SW480 (cell line): ENCODE measurements around the gene LCN2.
"Not testable (repeated sequence)": the region's sequence is repeated elsewhere in the genome, so short reads cannot be mapped to it uniquely, and the experiment has no call there.

Experiments used
- DNase-seq: peaks from one replicate; pipeline ENCODE4 v3.0.0-alpha.2; 2016; ENCODE audit warnings: low spot score

LCN2 gene

DNA sequence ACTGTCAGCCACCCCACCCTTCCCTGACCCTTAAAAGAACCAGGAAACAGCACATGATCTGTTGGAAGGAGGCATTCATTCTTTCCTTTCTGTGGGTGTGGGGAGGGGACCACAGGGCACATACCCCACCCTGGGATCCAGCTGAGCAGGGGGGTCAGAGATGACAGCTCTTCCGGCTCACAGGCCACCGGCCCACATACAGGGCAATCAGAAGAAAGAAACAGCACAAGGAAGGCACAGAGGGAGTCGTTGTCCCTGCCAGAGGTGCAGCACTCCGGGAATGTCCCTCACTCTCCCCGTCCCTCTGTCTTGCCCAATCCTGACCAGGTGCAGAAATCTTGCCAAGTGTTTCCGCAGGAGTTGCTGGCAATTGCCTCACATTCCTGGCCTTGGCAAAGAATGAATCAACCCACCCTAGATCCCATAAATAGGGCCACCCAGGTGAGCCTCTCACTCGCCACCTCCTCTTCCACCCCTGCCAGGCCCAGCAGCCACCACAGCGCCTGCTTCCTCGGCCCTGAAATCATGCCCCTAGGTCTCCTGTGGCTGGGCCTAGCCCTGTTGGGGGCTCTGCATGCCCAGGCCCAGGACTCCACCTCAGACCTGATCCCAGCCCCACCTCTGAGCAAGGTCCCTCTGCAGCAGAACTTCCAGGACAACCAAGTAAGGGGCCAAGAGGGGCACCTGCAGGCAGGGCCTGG lies at the start of gene LCN2:
TSS of gene LCN2 (plus strand) at position 453 of the 701 bp plus-strand sequence. CDS start at position 526, 73 bp downstream.
- DNase-seq = peak; percentile 88

DNA sequence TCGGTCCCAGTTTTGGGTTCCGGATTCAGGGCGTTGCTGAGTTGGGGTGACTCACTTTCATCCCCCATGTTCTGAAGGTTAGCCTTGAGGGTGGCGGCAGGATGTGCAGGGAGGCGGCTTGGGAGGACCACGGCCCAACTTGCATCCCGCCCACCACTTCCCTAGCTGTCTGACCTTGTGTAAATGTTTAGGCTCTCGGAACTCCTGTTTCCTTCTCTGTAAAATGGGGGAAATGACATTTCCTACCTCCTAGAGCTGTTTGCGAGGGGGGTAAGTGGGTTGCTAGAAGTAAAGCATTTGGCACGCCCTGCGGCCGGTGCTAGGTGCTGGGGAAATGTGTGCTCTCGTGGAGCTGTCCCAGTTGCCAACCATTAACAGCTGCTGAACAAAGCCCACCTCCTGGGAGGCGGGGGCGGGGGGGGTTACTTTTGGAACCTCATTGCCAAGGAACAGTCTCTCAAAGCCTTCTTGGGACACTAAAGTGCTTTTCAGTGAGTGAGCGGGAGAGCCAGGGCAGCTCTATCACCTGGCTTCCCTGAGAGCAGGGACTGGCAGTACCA lies 49.2 kb upstream of the LCN2 start:
- no peak for DNase-seq

DNA sequence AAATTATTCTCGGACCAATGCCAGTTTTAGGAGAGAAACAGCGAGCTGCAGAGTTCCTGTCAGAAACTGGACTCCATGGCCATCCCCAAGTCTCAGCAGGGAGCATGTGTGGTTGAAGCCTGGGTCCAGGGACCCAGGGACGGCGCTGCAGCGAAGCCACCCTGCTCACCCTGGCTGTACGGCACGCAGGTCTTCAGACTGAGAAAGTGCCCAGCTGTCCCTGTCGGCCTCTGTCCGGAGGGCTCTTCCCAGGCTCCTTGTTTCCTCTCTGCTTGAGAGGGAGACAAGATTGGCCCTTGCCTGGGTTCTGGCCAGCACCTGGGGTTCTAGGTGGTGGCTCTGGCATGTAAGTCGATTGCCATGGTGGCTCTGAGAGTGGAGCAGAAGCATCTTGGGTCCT lies 48.7 kb upstream of the LCN2 start:
- DNase-seq = no peak

DNA sequence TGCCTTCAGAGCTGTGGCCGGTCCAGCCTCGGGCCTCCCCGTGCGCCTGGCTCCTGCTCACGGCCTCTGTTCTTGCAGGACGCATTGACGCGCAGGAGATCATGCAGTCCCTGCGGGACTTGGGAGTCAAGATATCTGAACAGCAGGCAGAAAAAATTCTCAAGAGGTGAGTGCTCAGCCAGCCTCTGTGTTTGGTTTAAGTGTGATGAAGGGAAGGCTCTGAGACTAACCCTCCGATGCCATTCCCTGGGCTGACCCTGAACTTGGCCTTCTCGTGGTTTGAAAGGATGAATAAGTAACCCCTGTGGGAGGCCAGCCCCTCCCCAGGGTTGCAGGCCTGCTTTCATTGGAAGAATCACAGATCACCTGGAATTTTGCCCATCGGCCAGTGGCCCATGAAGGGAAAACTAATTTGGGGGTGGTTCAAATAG lies 48.0 kb upstream of the LCN2 start:
- DNase-seq = no peak

DNA sequence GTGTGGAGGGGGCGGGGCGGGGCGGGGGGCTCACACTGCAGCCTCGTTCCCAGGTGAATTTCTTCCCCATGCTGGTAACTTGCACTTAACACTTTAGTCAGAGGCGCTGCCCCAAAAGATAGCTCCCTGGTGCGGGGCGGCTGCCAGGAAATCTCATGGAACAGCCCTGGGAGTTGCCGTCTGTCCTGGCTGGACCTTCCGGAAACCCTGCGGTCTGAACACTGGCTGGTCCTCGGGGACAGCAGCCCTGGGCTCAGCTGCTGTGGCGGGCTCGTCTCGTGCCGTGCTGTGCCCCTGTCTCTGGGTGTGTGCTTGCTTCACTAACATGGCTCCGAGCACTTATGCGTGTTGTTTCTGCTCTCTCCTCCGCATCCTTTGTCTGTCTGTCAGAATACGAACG lies 47.6 kb upstream of the LCN2 start:
- no peak for DNase-seq

DNA sequence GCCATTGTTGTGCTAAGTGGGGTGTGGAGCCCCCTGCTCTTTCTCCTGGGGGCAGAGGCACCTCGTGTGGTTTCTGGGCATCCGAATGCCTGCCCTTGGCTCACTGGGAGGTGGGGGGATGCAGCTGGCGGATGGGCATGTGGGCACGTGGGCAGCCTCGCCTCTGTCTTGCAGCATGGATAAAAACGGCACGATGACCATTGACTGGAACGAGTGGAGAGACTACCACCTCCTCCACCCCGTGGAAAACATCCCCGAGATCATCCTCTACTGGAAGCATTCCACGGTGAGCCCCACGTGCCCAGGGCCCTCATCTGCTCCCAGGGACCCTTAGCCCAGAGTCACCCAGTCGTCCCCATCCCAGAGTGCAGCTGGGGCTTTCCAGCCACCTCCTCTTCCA lies 47.1 kb upstream of the LCN2 start:
- no peak for DNase-seq

DNA sequence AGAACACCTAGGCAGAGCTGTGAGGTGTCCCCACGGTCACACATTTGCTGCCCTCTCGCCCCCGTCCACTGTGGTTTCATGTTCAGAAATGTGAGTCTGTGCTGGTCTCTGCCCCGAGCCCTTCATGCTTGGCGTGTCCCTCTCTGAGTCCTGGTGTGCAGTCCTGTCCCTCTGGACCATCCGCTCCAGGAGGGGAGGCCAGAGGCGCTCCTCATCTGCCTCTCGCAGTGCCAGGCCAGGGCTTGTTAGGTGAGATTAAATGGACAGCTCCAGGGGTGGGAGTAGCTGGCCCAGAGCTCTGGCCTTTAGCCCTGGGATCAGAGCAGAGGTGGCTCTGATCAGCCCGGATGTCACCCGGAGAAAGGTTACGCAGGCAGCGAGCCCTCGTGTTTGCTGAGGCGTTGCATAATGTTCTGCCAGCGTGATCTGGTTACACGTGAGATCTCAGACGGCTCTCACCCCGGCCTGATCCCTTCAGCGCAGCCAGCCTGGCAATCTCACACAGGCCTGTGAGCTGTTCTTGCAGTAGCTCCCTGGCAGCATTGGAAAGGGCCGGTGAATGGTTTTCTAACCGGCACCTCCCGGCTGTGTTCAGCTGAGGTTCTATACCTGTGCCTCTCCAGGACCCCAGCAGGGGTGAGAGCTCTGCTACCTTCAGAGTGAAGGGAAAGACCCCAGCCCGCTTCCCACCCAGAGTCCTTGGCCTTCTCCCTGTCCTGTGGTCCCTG lies 46.2 kb upstream of the LCN2 start:
- DNase-seq = no peak

DNA sequence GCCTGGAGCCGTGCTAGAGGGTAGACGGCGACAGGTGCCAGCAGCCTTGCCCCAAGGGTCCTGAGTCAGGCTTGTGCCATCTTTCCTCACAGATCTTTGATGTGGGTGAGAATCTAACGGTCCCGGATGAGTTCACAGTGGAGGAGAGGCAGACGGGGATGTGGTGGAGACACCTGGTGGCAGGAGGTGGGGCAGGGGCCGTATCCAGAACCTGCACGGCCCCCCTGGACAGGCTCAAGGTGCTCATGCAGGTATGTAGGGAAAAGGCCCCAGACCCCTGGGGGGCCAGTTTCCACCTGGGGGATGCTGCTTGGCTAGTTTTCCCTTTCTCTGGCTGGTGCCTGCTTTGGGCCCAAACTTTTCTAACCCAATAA lies 45.7 kb upstream of the LCN2 start:
- DNase-seq = peak; percentile 71

DNA sequence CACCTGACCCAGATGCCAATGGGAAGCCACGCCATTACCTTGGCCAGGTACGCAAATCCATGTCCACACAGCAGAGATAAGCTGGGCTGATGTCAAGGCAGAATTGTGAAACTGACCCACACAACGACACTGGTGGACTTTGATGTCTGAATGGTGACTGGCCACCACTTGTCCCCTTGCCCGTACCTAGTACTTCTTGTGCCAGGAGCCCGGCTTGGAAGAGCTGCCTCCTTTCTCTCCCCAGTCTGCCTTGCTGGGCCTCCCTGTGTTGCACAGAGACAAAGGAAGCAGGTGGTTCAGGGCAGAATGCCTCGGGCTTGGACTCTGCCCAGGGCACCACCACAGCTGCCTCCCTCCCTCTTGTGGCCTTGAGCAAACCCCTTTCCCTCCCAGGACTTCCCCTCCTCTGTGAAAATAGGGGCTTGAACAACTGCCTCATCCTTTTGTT lies 45.1 kb upstream of the LCN2 start:
- DNase-seq = peak; percentile 54

DNA sequence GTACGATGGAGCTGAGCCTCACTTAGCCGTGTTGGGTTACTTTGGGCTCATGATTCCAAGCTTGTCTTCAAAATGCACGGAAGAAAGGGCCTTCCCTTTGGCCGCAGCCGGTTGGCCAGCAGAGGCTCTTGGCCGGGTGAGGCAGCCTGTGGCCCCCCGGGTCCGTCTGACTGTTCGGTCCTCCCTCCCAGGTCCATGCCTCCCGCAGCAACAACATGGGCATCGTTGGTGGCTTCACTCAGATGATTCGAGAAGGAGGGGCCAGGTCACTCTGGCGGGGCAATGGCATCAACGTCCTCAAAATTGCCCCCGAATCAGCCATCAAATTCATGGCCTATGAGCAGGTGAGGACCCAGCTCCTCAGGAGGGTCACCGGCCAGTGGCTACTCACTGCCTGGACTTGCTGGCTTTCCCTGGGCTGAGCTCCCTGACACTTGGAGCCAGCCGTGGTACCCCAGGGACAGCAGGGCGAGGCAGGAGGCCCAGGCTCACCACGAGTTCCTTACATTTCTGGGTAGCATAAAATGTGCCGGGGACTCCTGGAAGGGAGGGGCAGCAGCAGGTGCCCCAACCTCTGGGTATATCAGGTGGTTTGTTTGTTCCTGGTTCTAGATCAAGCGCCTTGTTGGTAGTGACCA lies 43.6 kb upstream of the LCN2 start:
- no peak for DNase-seq

DNA sequence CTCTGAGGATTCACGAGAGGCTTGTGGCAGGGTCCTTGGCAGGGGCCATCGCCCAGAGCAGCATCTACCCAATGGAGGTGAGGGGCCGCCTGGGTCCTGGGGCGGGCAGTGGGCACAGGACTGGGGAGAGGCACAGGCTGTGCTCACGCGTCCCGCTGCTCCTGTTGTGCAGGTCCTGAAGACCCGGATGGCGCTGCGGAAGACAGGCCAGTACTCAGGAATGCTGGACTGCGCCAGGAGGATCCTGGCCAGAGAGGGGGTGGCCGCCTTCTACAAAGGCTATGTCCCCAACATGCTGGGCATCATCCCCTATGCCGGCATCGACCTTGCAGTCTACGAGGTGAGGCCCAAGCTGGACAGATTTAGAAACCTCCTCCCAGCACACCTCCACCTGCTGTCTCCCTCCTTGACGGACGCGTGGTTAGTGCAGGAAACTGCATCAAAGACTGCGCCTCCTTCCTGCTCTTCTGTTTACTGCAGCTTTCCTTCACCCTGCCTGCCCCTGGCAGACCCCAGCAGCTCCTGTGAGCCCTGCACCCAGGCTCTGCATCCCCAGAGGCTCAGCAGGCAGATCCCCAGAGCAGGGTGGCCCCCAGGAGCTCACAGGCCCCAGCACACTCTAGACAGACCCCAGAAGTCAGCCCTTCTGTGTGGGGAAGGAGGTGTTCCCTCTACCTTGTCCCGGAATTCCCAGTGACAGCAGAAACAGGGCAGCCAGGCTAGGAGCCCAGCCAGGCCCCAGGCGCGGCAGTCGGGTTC lies 42.9 kb upstream of the LCN2 start:
- DNase-seq = no peak

DNA sequence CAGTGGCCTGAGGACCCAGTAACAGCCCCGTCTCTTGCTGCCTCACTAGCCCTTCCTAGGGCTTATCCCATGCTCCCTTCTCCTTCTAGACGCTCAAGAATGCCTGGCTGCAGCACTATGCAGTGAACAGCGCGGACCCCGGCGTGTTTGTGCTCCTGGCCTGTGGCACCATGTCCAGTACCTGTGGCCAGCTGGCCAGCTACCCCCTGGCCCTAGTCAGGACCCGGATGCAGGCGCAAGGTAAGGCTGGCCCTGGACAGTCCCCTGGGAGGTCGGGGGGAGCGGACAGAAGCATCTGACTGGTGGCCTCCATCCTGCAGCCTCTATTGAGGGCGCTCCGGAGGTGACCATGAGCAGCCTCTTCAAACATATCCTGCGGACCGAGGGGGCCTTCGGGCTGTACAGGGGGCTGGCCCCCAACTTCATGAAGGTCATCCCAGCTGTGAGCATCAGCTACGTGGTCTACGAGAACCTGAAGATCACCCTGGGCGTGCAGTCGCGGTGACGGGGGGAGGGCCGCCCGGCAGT lies 42.2 kb upstream of the LCN2 start:
- no peak for DNase-seq

DNA sequence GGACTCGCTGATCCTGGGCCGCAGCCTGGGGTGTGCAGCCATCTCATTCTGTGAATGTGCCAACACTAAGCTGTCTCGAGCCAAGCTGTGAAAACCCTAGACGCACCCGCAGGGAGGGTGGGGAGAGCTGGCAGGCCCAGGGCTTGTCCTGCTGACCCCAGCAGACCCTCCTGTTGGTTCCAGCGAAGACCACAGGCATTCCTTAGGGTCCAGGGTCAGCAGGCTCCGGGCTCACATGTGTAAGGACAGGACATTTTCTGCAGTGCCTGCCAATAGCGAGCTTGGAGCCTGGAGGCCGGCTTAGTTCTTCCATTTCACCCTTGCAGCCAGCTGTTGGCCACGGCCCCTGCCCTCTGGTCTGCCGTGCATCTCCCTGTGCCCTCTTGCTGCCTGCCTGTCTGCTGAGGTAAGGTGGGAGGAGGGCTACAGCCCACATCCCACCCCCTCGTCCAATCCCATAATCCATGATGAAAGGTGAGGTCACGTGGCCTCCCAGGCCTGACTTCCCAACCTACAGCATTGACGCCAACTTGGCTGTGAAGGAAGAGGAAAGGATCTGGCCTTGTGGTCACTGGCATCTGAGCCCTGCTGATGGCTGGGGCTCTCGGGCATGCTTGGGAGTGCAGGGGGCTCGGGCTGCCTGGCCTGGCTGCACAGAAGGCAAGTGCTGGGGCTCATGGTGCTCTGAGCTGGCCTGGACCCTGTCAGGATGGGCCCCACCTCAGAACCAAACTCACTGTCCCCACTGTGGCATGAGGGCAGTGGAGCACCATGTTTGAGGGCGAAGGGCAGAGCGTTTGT lies 41.6 kb upstream of the LCN2 start:
- no peak for DNase-seq

DNA sequence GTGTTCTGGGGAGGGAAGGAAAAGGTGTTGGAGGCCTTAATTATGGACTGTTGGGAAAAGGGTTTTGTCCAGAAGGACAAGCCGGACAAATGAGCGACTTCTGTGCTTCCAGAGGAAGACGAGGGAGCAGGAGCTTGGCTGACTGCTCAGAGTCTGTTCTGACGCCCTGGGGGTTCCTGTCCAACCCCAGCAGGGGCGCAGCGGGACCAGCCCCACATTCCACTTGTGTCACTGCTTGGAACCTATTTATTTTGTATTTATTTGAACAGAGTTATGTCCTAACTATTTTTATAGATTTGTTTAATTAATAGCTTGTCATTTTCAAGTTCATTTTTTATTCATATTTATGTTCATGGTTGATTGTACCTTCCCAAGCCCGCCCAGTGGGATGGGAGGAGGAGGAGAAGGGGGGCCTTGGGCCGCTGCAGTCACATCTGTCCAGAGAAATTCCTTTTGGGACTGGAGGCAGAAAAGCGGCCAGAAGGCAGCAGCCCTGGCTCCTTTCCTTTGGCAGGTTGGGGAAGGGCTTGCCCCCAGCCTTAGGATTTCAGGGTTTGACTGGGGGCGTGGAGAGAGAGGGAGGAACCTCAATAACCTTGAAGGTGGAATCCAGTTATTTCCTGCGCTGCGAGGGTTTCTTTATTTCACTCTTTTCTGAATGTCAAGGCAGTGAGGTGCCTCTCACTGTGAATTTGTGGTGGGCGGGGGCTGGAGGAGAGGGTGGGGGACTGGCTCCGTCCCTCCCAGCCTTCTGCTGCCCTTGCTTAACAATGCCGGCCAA lies 40.8 kb upstream of the LCN2 start:
- no peak for DNase-seq

DNA sequence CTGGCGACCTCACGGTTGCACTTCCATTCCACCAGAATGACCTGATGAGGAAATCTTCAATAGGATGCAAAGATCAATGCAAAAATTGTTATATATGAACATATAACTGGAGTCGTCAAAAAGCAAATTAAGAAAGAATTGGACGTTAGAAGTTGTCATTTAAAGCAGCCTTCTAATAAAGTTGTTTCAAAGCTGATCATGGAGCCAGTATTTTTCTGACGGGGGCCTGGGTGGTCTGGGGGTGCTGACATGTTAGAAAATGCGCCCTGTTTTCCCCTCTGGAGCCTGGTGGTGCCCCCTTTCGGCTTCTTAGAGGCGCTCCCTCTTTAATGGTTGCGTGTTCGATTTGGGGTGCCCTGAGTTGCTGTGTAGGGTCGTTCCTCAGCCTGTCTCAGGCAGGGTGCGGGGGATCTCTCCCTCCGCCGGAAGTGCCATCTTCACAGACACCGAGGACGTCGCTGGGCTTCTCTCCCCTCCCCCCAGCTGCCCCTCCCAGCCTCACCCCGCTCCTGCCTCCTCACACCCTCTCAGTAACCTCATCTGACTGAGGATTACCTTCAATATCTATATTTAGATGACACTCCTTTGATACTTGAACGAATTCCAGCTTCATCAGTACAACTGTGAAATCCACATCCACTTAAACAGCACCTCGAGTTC lies 40.1 kb upstream of the LCN2 start:
- DNase-seq = no peak

DNA sequence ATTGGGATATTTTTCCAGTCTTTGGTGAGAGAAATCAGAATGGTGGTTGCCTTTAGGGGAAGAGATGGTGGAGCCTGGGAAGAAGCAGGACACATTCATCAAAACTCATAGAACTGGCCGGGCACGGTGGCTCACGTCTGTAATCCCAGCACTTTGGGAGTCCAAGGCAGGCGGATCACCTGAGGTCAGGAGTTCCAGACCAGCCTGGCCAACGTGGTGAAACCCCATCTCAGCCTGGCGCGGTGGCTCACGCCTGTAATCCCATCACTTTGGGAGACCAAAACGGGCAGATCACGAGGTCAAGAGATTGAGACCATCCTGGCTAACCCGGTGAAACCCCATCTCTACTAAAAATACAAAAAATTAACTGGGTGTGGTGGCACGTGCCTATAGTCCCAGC lies 37.5 kb upstream of the LCN2 start:
- DNase-seq = not testable (repeated sequence)

DNA sequence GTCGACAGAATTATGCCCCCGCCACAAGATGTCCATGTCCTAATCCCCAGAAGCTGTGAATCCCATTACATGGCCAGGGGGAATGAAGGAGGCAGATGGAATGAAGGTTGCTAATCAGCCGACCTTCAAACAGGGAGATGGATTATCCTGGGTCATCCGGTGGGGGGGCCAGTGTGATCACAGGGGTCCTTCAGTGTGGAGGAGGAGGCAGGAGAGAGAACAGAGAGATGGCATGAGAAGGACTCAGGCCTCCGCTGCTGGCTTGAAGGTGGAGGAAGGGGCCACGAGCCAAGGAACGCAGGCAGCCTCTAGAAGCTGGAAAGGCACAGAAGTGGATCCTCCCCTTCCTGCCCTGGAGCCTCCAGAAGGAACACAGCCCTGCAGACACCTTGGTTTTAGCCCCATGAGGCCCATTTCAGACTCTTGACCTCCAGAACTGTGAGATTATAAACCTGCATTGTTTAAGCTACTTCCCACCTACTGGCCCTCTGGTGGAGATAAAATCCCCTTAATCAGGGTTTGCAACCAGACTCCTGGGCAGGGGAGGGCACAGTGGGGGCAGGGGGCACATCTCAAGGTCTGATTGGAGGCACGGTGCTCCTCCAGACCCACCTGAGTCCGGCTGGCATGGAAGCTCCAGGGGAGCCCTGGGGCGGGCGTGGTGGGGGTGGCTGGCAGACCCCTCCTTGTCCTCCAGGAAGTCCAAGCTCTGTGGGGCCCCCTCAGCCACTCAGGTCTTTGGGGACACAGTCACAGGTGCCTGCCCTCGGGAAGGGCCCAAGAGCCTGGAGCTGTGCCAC lies 35.5 kb upstream of the LCN2 start:
- DNase-seq = no peak

DNA sequence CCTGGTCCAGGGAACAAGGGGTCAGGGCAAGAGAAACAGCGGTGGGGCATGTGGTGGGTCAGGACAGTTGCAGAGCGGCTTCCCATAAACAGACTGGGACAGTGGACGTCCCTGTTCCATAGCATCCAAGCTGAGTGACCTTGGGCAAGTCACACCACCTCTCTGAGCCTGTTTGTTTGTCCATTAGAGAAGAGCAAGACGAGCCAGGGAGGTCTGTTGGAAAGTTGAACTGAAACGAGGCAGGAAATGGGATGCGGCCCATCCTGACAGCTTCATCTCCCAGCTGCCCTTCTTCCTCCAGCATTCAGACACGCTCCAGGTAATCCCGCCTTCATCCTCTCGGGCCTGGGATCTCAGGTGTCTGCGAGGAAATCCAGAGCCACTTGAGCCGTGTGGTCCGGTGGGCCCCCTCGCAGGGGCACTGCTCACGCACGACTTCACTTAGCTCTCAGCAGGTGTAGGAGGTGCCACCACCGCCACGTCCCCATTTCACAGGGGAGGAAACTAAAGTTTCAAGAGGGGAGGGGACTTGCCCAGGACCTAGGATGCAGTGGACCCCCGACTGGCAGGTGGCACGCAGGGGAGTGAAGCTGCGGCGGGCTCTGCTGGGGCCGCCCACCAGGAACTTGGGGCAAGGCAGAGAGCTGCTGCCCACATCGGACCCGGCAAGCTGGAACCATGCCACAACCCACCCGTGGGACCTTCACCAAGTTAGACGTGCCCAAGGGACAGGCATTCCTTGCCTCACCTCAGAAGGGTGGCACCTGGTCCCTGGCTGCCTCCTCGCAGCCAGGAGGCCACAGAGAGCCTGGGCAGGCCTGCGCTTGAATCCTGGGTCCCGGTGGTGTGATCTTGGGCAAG lies 34.7 kb upstream of the LCN2 start:
- no peak for DNase-seq
